ENCODE results near the gene SMIM27.

- TF ChIP-seq GATA2 (IDR thresholded peaks at IDR 0.05; ENCODE audit: low read depth, low read length), result no peak
- TF ChIP-seq GATA3 (IDR thresholded peaks at IDR 0.05; ENCODE audit: low read depth, low read length), result no peak
Observed at GRCh38 chr9:32550150-32550561, 2.0 kb upstream of the SMIM27 start.
